ENCODE measurements around the gene TIMM50. TPM values are rescaled to one million over a fixed set of nuclear protein-coding genes. Genes with fewer than 3 reads are reported as not detected.
A peak's percentile ranks its signal among the peaks of the same experiment; 100 is the strongest.

Gene TIMM50
- total RNA-seq, 1 experiment from 2014 or later: 85.5 TPM

DNA sequence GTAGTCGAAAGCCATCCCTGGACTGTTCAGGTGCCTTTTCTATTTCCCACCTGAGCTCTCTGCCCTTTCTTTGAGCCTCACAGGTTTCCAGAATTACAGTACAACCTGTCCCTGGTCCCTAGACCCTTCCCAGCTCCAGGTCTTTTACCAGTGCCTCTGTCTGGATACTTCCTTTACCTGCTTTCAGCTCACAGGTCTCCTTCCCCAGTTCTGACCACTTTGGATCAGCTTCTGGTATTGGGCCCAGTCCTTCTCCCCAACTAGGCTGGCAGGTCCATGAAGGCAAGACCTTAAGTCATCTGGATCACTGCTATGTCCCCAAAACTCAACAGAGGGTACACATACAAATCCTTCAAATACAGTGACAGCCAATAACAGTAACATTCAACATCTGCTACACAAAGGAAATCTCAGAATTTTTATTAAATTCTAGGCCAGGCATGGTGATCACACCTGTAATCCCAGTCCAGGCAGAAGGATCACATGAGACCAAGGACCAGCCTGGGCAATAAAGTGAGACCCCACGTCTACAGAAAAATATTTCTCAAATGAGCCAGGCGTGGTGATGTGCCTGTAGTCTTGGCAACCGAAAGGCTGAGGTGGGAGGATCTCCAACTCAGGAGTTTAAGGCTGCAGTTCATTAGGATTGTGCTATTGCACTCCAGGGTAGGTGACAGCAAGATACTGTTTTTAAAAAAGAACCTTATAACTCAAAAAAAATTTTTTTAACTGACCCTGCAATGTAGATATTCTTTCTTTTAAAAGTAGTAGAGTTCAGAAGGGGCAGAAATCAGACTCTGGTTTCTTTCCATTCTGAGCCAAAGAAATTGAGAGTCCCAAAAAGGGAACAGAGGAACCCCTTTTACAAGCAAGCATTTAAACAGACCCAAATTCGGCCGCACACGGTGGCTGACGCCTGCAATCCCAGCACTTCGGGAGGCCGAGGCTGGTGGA is 46.2 kb upstream of the TIMM50 start:
- Histone ChIP-seq H3K9me3 (ENCODE audit: insufficient read depth, low read depth) (no peaks in the 10 kb centered on the region), H3K36me3 (ENCODE audit: low read depth) (peaks cover 32% of the 10 kb centered on the region), H3K27ac (peak overlapping the region; percentile 97), H3K4me2 (peak overlapping the region; percentile 96), H3F3A (ENCODE audit: insufficient read depth, low read depth) (peaks cover 75% of the 10 kb centered on the region), H3K27me3 (ENCODE audit: insufficient read depth, low read depth) (no peaks in the 10 kb centered on the region), H3K79me2 (ENCODE audit: low read depth) (peaks cover 42% of the 10 kb centered on the region), H4K20me1 (ENCODE audit: insufficient read depth) (peaks cover 21% of the 10 kb centered on the region), H2AFZ (no peak overlapping the region), H3K4me1 (replicated peaks; ENCODE audit: insufficient read depth) (peaks cover 62% of the 10 kb centered on the region), H3K9me2 (ENCODE audit: insufficient read depth) (no peaks in the 10 kb centered on the region), H3K4me3 (peak overlapping the region; percentile 91)
- BruUV-seq (replicated peaks): no TSS peak
- DNase-seq: no peak
- TF ChIP-seq, protein P1, sequence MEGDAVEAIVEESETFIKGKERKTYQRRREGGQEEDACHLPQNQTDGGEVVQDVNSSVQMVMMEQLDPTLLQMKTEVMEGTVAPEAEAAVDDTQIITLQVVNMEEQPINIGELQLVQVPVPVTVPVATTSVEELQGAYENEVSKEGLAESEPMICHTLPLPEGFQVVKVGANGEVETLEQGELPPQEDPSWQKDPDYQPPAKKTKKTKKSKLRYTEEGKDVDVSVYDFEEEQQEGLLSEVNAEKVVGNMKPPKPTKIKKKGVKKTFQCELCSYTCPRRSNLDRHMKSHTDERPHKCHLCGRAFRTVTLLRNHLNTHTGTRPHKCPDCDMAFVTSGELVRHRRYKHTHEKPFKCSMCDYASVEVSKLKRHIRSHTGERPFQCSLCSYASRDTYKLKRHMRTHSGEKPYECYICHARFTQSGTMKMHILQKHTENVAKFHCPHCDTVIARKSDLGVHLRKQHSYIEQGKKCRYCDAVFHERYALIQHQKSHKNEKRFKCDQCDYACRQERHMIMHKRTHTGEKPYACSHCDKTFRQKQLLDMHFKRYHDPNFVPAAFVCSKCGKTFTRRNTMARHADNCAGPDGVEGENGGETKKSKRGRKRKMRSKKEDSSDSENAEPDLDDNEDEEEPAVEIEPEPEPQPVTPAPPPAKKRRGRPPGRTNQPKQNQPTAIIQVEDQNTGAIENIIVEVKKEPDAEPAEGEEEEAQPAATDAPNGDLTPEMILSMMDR (conservative IDR thresholded peaks at IDR 0.05): no peak
- TF ChIP-seq EZH2 (IDR thresholded peaks at IDR 0.05; ENCODE audit: low read depth): no peak
- ChIA-PET CTCF (interaction anchor here (1.5 kb wide), 1 partner anchor 20 kb away, joined by 5 read pairs; no protein-coding TSS in a partner anchor), POLR2A (ENCODE audit: unreplicated experiment) (interaction anchor here (0.6 to 1.5 kb wide), 3 partner anchors 31 to 393 kb away, joined by 4 to 18 read pairs (median 4); partner anchors contain the start of genes MED29 and PAF1)
- intact Hi-C loops (cut with micrococcal nuclease; ENCODE audit: unreplicated experiment): no loop called here

DNA sequence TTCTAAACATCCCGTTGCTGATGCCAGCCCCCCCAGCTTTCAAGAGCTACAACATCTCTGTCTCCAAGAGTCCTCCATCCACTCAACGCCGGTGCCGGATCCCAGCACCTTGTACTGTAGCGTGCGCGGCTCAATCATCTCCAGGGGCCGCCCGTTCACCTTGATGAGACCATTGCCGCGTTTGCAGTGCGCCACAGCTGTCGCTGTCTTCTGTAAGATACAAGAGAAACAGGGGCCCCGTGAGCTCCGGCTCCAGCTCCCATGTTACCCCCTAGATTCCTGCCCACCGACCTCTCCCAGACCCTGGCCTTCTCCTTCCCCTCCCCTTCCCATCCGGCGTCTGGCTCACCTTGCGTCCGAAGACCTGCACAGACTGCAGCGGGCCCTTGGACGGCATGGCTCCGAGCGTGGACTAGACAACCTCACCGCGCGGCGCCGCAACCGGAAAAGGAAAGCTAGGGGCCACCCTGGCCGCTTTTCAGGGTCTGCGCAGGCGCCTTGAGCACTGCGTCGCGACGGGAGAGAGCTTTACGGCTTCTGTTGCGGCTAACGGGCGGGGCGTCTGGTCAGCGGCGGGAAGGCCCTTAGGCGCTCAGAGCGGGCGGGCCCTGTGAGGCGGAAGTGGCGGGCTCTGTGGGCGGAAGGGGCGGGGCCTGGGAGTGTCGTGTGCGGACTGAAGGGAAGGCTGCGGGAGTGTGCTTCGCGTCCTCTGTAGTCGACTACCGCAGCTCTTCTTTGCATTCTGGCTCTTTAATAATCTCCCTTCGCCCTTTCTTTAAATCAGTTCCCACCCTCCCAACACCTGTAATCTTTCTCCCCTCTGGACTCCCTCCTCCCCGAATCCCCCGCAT is 44.9 kb upstream of the TIMM50 start, which contains the start of gene RPS16:
RPS16 (minus strand) TSS at position 451 of the 851 bp plus-strand sequence; CDS start at position 397, 54 bp downstream.
- no peaks in the 10 kb centered on the region for H3K27me3 ChIP-seq (ENCODE audit: insufficient read depth, low read depth)
- H3K4me2 ChIP-seq: peak within 1 kb of the TSS; percentile 96
- peaks cover 42% of the 10 kb centered on the region for H3K79me2 ChIP-seq (ENCODE audit: low read depth)
- H3K4me3 ChIP-seq: peak within 1 kb of the TSS; percentile 91
- peaks cover 58% of the 10 kb centered on the region for H3K4me1 ChIP-seq (replicated peaks; ENCODE audit: insufficient read depth)
- H3K9me2 ChIP-seq (ENCODE audit: insufficient read depth): no peaks in the 10 kb centered on the region
- no TSS peak for BruUV-seq (replicated peaks)
- peaks cover 21% of the 10 kb centered on the region for H4K20me1 ChIP-seq (ENCODE audit: insufficient read depth)
- ChIA-PET POLR2A (ENCODE audit: unreplicated experiment) (interaction anchor here (0.5 to 1.5 kb wide), 26 partner anchors 9 to 1342 kb away, joined by 3 to 32 read pairs (median 5); partner anchors contain the start of genes DYRK1B, EID2B, FAM98C and FBXO27), CTCF (interaction anchor here (0.6 to 1.5 kb wide), 4 partner anchors 21 to 100 kb away, joined by 3 to 5 read pairs (median 4); partner anchors contain the start of genes MED29 and PAF1)
- intact Hi-C loops (cut with micrococcal nuclease; ENCODE audit: unreplicated experiment): loop anchor here (1.0 kb wide), 1 partner anchor 23 kb away; the partner anchor contains the start of gene PLEKHG2
- peak within 1 kb of the TSS; percentile 71 for H2AFZ ChIP-seq
- H3F3A ChIP-seq (ENCODE audit: insufficient read depth, low read depth): peaks cover 77% of the 10 kb centered on the region
- TF ChIP-seq, protein P1 (conservative IDR thresholded peaks at IDR 0.05): no peak
- TF ChIP-seq EZH2 (IDR thresholded peaks at IDR 0.05; ENCODE audit: low read depth): no peak
- peak; percentile 91 to 99 for DNase-seq
- no peaks in the 10 kb centered on the region for H3K9me3 ChIP-seq (ENCODE audit: insufficient read depth, low read depth)
- peaks cover 32% of the 10 kb centered on the region for H3K36me3 ChIP-seq (ENCODE audit: low read depth)
- H3K27ac ChIP-seq: peak within 1 kb of the TSS; percentile 97

Measured in PC-9 (cell line).